Stimulated activated CD8-positive, alpha-beta memory T cell treated with anti-CD3 and anti-CD28 coated beads, Interleukin-15, amount 100 ng/mL, for 1 hour (primary cell): ENCODE data around the gene ANKRD6.

ENCODE experiments used
- DNase-seq: peaks from one replicate; pipeline ENCODE4 v3.0.0-alpha.2; 2020; ENCODE audit warnings: low read depth

ANKRD6 gene

DNA sequence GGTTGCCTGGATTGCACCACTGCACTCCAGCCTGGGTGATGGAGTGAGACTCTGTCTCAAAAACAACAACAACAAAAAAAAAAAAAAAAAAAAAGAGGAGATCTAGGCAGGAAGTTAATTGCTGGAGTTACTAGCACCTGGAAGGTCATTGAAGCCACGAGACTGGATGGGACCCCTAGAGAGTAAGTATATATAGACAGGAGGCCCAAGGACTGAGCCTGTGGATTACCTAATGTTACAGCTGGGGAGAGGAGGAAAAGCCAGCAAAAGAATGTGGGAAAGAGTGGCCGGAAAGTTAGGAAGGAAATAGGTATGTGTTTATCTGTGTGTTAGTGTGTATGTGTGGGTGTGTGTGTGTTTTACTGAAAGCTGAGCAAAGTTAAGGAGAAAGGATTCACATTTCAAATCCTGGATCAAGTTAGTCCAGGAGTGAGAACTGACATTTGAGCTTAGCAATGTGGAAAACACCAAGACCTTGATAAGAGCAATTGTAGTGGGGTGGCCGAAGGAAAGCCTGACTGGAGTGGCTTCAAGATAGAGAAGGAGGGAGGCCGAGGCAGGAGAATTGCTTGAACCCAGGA, 38.4 kb downstream of the ANKRD6 start:
- DNase-seq, result no peak

DNA sequence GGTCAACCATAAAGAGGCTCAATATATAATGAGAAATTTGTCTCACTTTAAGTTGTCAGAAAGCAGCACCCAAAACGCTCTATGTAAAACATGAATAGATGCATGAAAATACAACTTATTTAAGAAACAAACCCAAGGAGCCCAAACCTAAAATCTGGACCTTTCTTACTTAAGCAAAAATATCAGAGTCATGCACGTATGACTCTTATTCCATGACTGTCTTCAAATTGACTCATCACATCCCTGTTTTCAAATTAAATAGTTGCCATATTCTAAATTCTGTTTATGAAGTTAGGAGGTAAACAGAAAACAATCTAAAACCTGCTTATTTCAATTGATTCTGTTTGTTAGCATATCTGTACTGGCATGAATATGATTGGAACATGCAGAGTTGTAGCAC, 42.1 kb downstream of the ANKRD6 start:
- DNase-seq, result no peak

- no peak for DNase-seq
Measured at GRCh38 chr6:89475634-89476033, 42.7 kb downstream of the ANKRD6 start.

DNA sequence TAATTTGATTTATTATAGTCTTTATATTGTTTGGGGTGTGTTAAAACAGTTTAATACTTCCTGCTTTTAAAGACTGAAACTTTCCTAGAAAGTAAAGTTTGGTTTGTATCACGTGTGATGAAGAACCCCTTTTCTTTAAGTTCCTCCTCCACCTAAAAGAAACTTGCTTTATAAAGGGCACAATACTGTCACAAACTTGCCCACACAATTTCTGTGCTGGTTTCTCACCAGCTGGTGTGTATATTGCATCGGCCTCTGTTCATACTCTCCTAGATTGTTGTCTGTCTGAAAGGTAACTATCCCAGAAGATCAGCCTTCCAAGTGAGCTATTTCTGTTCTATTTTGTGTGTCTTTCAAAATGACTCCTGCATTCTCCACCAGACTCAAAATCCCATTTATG, 46.9 kb downstream of the ANKRD6 start:
- no peak for DNase-seq

- no peak for DNase-seq
Measured at GRCh38 chr6:89481695-89482094, 48.7 kb downstream of the ANKRD6 start.

- DNase-seq, result no peak
Measured at GRCh38 chr6:89482126-89482525, 49.2 kb downstream of the ANKRD6 start.

DNA sequence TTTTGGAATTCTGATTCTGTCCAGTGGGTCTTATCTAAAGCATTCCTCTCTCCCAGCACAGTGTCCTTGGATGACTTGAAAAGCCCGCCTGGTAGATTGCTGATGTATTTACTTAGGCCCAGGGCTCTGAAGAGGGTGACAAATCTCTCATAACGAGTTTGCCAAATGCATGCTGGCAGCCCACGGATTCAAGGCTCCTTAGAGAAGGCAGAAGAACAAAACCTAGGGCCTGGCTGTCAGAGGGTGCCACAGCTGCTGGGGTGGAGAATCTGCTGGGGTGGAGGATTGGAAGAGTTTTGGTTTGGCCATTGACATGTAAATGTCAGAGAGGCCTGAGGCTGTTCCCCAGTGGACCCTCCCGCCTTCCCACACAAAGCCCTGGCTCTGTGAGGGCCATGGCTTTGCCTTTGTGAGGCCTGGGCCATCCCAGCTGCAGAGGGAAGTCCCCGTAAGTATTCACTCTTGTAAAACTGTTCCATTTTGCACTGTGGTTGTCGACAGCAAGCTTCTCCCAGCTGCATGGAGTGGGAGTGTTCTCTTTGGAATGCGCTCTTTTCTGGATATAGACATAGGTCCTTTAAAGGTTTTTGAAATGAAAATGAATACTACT, 50.3 kb downstream of the ANKRD6 start:
- no peak for DNase-seq

DNA sequence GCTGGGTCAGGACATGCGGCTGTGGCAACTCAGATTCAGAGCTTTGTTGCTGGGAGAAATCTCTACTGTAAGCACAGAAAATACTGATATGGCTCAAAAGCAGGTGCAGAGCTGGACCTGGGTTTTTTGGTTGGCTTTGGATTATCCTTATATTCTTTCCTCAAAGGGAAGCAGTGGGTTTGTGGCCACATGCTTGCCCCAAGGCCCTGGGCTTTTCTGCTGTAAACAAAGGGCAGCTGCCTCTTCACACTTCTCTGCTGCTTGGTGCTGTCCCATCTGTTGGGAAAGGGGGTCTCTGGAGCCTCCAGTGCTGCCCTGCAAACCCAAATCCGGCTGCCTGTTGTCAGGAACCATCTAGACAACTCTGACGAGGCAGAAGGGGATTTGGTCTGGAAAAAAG, 52.4 kb downstream of the ANKRD6 start:
- no peak for DNase-seq

DNA sequence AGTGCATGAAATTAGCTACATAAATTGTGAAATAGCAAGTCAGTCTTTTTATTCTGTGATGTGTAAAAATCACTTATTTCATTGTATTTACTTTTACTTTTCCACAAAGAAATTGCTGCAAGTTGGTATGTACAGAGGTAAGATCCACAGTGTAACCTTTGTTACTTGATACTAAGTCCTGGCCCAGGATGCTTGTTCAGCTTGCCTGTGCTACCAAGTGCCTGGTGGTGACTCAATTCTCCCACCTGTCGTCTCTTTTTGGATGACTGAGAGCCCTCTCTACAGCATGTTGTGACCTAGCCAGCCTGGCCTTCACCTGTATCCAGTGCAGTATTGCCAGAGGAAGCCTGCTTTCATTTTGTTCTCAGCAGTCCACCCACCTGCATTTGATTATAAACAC, 54.9 kb downstream of the ANKRD6 start:
- no peak for DNase-seq

- no peak for DNase-seq
Measured at GRCh38 chr6:89488438-89488837, 55.5 kb downstream of the ANKRD6 start.

DNA sequence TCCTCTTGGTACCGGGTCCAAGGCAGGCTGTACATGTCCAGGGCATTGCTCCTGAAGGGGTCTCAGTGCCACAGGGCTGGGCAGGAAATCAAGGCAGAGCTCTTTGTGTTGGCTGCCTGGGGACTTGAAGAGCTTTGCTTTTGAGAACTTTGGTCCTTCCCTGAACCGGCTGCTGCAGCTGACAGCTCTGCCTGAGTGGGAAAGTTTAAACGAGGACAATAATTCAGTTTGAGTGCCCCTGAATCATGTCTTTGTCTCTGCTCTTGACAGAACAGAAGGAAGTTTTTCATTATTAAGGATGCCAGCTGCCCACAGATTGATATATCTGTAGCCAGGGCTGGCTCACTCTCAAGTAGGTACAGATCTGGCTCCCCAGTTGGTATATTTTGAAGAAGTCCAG, 56.1 kb downstream of the ANKRD6 start:
- DNase-seq, result no peak

- DNase-seq, result no peak
Measured at GRCh38 chr6:89492025-89492640, 59.2 kb downstream of the ANKRD6 start.

DNA sequence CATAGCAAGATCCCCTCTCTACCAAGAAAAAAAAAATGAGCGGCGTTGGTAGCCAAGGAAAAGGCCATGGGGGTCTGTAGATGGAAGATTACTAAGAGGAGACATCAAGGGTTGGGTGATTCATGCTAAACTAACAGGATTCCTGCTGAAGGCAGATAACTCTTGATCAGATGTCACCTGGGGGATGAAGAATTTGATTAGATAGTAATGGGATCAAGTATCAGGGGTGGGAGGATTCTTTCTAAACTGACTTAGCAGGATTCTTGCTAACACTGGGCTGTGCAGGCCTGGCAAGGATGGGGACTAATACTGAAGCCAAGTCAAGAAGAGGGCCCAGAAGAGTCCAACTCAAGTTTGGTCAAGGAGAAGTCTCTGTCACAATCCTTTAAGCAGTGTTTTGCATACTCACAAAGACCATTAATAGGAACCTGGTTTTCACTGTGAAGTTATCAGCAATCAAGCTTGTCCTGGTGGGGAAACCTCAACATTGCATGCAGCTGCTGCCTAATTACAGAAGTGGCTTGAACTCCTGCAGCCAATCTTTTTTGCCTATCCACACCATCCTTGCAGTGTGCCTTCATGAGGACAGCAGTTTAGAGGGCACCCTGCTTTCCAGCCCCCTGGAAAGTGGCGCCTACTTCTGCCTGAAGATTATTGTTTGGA, 61.3 kb downstream of the ANKRD6 start:
- DNase-seq, result no peak

GRCh38 chr6:89495961-89496535, 63.1 kb downstream of the ANKRD6 start:
- no peak for DNase-seq

GRCh38 chr6:89500611-89501010, 67.7 kb downstream of the ANKRD6 start:
- DNase-seq, result no peak

- no peak for DNase-seq
Measured at GRCh38 chr6:89501222-89501621, 68.3 kb downstream of the ANKRD6 start.

DNA sequence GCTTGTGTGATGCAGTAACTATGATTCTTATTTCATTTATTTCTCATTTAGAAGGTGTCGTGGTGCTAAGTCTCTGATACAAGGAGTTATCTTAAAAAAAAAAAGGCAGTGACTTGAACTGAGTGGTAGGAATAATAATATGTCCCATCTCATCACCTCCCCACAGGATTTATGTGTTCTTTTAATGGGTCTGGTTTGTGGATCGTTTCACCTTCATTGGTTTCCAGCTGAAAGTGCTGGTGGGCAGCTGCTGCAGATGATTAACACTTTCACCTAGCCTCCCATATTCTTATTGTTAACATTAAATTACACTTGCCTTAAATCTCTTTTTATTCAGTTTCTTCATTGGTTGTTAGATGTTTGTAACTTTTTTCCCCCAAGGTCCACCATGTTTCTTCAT, 68.8 kb downstream of the ANKRD6 start:
- no peak for DNase-seq

GRCh38 chr6:89503641-89504040, 70.7 kb downstream of the ANKRD6 start:
- no peak for DNase-seq

DNA sequence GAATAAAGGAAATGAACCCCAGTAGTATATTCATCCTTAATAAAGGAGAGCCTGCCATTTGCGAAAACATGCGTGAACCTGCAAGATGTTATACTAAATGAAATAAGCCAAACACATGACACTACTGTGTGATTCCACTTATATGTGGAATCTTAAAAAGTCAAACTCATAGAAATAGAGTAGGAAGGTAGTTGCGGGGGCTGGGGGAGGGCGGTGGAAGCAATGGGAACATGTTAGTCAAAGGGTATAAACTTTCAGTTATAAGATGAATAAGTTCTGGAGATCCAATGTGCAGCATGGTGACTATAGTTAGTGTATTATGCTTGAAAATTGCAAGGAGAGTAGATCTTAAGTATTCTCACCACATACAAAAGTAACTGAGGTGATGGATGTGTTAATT, 72.9 kb downstream of the ANKRD6 start:
- no peak for DNase-seq

DNA sequence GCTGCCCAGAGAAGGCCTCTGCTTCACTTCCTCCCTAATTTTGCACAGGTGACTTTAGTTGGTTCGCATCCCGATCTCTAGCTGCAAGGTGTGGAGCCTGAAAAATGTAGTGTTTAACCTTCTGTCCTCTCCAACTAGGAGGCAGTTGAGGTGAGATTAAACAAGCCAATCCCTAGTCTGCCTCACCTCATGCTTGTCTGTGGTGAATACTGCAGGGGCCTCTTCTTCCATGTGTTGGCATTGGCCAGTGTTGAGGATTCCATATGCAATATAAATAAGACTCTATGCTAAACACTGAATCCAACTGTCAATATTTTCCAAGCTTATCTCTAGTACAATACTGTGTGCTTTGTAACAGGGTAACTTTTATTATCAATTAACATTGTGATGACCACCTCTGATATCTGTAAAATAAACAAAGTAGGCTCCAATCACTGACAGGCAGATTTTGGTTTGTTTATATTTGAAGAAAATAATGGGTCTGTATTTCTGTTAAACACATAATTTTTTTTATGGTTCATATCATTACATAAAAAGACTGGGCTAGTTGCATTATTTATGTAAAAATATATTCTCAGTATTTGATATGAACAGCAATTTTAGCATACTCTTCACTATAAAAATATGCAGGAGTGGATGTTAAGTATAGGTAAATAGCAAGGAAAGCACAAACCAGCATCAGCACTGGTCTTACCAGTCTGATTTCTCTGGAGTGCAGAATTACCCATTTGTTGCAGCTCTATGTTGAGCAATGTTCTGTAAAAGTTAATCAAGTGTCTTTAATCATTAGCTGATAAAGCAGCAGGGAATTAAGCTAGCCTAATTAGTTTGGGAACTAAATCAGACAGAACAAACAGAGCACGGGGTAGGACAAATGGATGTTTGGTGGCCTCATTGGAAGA, 74.0 kb downstream of the ANKRD6 start:
- no peak for DNase-seq

GRCh38 chr6:89508755-89509563, 76.0 kb downstream of the ANKRD6 start:
- no peak for DNase-seq
